Dermis microvascular lymphatic vessel endothelial cell (primary cell): Measurements from ENCODE around the gene PIGN. TPM values are rescaled to one million over a fixed set of nuclear protein-coding genes. Genes with fewer than 3 reads are reported as not detected.
A peak's percentile ranks its signal among the peaks of the same experiment; 100 is the strongest.
"Not testable (repeated sequence)": the region's sequence is repeated elsewhere in the genome, so short reads cannot be mapped to it uniquely, and the experiment has no call there.

ENCODE experiments used
- DNase-seq, 2 donors: peaks; one replicate each; pipeline versions ENCODE4 v3.0.0 to v3.0.0-alpha.2; 2010; ENCODE audit warnings: low read depth in 2 of 2
- total RNA-seq: library from RNA; depleted of rRNA; stranded (reverse); fragments of >200 nt; gene quantifications from 2 replicates; pipeline ENCODE4 v1.2.1, GENCODE V29; 2014

The PIGN gene
- total RNA-seq, 1 donor from 2014 or later, result 40.6 TPM

DNA sequence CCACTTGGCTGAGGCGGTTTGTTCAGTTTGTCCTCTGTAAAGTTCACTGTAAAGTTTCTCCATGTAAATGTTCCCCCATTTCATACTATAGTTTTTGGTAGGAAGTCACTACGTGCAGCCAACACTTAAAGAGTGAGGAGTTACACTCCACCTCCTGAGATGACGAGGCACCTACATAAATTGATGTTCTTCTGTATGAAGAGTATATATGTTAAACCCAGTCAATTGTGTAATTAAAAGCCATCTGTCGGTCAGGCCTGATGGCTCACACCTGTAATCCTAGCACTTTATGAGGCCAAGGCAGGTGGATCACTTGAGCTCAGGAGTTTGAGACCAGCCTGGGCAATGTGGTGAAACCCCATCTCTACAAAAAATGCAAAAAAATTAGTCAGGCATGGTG, 7.6 kb downstream of the PIGN start:
- DNase-seq, result no peak

GRCh38 chr18:62177271-62177670, 9.6 kb downstream of the PIGN start:
- peak in 1 of 2 donors; percentile 55 for DNase-seq

- no peak for DNase-seq
Observed at GRCh38 chr18:62175521-62175920, 11.3 kb downstream of the PIGN start.

GRCh38 chr18:62172298-62172697, 14.6 kb downstream of the PIGN start:
- no peak for DNase-seq

GRCh38 chr18:62170857-62171256, 16.0 kb downstream of the PIGN start:
- no peak for DNase-seq

- DNase-seq, result not testable (repeated sequence)
Observed at GRCh38 chr18:62166524-62166923, 20.3 kb downstream of the PIGN start.

DNA sequence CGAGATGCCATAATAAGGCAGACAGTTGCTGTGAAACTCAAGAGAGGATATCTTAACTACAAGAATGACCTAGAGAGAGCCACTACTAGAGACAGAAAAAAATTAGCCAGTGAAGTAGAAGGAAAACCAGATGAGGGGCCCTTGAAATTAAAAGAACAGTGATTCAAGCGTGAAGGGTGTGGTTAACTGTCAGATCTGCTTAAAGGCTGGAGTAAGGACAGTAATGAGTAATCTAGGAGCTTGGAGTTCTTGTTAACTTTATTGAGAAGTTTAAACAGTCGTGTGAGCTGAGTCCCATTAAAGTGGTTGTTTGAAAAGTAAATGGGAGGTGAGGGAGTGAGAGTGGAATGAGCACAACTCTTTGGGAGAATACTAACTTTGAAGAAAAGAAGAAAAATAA, 21.3 kb downstream of the PIGN start:
- DNase-seq, result no peak

DNA sequence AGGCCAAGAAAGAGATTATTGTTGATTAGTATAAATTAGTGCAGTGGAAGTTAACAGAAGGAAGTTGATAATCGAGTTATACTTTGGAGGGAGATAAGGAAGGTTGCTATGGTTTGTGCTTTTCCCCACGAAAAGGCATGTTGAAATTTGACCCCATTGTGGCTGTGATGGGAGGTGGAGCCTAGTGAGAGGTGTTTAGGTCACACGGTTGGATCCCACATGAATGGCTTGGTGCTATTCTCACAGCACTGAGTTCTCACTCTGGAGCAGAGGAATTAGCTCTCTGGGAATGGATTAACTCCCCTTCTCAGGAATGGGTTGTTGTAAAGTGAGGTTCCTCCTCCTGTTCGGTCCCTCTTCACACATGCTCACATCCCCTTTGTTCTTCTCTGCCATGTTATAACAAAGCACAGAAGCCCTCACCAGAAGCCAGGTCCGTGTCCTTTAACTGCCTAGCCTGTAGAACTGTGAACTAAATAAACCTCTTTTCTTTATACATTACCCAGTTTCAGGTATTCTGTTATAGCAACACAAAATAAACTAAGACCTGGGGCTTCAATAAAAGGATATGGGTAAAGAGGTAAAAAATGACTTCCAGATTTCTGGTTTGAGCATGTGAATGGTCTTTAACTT, 21.9 kb downstream of the PIGN start:
- no peak for DNase-seq

DNA sequence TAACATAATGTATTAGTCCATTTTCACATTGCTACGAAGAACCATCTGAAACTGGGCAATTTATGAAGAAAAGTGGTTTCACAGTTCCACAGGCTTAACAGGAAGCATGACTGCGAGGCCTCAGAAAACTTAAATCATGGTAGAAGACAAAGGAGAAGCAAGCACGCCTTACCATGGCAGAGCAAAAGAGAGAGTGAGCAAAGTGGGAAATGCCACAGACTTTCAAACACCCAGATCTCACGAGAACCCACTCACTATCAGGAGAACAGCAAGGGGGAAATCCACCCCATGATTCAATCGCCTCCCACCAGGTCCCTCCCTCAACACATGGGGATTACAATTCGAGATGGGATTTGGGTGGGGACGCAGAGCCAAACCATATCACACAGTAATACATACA, 22.5 kb downstream of the PIGN start:
- no peak for DNase-seq

DNA sequence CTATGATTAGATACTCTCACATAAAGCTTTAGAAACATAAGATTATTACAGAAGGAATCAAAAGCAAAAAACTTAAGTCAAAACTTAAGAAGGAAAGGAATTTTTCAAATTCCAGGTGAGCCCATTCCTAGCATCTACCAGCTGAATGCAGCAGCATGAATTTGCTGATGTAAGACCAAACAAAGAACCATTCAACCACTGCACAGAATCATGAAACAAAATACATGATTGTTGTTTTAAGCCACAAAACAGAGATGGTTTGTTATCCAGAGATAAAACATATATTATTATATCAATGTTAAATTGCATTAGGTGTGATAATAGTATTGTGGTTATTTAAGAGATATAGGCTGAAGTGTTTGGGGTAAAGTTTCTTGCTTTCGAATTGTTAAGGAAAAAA, 29.0 kb downstream of the PIGN start:
- DNase-seq, result no peak

GRCh38 chr18:62152844-62153243, 34.0 kb downstream of the PIGN start:
- no peak for DNase-seq

DNA sequence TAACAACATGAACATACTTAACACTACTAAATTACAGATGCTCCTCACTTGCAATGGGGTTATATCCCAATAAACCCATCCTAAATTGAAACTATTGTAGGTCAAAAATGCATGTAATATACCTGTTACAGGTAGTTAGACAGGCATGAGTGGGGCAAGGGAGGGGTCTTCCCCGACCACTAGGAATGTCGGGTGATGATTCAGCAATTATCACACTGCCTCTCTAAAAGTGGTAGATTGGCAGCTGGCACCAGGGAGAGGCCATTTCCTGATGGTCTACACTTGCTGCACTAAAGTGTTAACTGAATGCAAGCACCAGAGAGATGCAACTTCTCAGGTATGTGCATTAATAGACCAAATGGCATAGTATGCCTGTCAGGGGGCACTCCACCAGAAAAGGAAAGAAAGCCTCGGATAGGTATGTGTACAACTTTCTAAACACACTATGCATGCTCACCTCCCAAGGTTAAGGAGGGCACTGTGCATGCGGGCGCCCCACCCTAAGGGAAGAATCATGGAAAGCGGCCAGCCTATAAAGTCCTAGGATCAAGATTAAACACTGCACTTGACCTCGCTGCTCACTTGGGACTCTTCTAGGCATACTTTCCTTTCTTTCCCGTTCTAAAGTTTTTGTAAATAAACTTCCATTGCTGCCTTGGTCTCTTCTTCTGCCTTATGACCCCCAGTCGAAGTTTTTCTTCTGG, 35.6 kb downstream of the PIGN start:
- DNase-seq, result no peak

DNA sequence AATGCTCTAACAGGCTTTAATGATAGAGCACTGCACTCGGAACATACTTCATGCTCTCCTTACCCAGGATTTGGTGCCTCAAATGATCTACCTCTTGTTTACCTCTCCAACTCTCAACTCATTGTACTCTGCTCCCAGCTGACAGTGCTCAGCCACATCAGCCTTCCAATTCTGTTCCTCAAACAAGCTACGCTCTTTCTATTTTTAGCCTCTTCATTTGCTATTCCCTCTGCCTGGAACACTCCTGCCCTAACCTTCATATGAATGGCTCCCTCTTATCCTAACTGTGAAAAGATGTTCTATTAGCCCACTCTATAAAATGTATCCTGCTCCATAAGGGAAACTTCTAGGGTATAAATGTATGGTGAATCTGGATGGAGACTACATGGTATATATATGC, 42.5 kb downstream of the PIGN start:
- DNase-seq, result no peak

DNA sequence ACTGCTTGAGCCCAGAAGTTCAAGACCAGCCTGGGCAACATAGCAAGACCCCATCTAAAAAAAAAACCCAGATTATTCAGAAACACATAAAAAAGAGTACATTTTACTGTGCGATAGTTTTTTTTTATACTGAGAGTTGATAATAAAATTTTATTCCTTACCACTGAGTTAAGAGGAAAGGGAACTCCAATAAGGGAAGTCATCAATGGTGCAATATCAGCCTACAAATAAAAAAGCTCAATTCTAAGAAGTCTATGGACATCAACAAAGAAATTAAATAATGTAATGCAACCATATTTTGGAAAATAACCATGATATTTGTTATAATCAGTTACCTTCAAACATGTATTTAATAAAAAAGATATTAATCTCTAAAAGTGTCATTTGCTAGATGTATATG, 46.6 kb downstream of the PIGN start:
- no peak for DNase-seq

DNA sequence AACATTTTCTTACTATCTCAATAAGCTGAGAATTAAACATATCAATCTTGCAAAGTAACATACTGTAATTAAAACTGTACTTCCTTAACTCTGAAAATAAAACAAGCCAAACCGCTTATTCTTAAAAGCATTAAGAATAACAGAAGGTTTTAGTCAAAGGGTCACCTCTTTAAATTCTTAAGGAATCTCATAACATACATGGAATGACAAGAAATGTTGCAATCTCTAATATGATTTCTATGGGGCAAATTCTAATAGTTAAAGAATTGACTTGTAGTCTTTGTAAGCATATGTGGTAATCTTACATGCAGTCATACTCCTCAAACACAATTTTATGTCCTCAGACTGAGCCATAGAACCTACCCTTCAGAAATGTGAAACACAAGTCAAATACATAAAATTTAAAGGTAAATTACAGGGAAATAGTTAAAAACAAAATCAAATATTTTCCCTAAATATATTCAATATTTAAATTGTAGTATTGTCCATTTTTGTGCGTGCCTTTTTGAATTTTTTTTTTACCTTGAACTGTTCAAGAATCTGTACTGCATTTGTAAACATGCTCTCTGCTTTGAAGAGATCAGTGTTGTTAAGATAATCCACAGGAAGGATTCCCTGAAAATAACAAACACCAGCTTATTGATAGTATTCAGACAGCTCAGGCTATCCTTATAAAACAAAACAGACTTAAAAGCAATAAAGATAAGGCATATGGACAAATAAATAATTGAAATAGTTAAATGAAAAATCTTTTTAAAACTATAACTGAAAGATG, 48.2 kb downstream of the PIGN start:
- no peak for DNase-seq

GRCh38 chr18:62131301-62131909, 55.5 kb downstream of the PIGN start:
- DNase-seq, result peak; percentile 65 to 77

DNA sequence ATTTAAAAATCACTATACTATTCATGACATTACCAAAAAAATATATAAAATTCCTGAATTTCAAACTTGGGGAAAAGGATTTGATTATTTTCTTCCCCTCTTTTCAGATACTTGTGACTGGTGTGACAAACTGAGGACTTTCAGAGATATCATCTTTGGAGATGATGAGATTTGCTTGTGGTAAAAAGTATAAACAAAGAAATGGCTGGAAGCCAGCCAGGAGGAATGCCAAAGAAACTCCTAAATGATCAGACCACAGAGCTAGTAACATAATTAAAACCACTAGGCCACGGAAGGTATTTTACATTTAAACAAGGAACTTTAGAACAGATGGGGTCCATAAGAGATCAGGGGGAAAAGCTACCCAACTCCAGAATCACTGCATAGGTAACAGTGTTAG, 58.7 kb downstream of the PIGN start:
- peak in 1 of 2 donors; percentile 23 for DNase-seq

GRCh38 chr18:62126737-62127136, 60.1 kb downstream of the PIGN start:
- DNase-seq, result peak in 1 of 2 donors; percentile 35

- no peak for DNase-seq
Observed at GRCh38 chr18:62125702-62126101, 61.2 kb downstream of the PIGN start.

GRCh38 chr18:62122330-62122729, 64.5 kb downstream of the PIGN start:
- no peak for DNase-seq

GRCh38 chr18:62119884-62120283, 67.0 kb downstream of the PIGN start:
- DNase-seq, result no peak

GRCh38 chr18:62118328-62118727, 68.5 kb downstream of the PIGN start:
- DNase-seq, result no peak
